Osteoblast (primary cell): ENCODE results near the gene YJEFN3. TPM values are rescaled to one million over a fixed set of nuclear protein-coding genes. Genes with fewer than 3 reads are reported as not detected.

ENCODE experiments used
- DNase-seq: peaks from one replicate; pipeline ENCODE4 v3.0.0; 2011; ENCODE audit warnings: low spot score, mixed read lengths; ENCODE audit not compliant: insufficient read length; ENCODE audit errors: missing footprints
- H2AFZ ChIP-seq: 2 replicates; pipeline ENCODE4 v1.6.0; 2011; ENCODE audit warnings: mild to moderate bottlenecking, low read length
- H3K27ac ChIP-seq: 2 replicates; pipeline ENCODE4 v1.5.1; 2011; ENCODE audit warnings: mild to moderate bottlenecking, low read depth, low read length, moderate library complexity
- H3K27me3 ChIP-seq: 2 replicates; pipeline ENCODE4 v1.6.0; 2012; ENCODE audit warnings: mild to moderate bottlenecking, control low read depth, inconsistent platforms, low read length, moderate library complexity; ENCODE audit not compliant: insufficient read depth
- H3K36me3 ChIP-seq: 2 replicates; pipeline ENCODE4 v1.5.1; 2011; ENCODE audit warnings: mild to moderate bottlenecking, low read length, control low read depth, moderate library complexity; ENCODE audit not compliant: insufficient read depth
- H3K4me1 ChIP-seq: 2 replicates; pipeline ENCODE4 v1.5.1; 2011; ENCODE audit warnings: mild to moderate bottlenecking, low read length, control low read depth, moderate library complexity; ENCODE audit not compliant: insufficient read depth
- H3K4me2 ChIP-seq: 2 replicates; pipeline ENCODE4 v1.6.0; 2011; ENCODE audit warnings: mild to moderate bottlenecking, low read length; ENCODE audit not compliant: insufficient read depth
- H3K4me3 ChIP-seq: fragments of 200-600 bp; sonication (generic); 3 replicates; pipeline ENCODE4 v1.5.1; 2012; ENCODE audit warnings: mild to moderate bottlenecking, low read length, inconsistent platforms; ENCODE audit not compliant: insufficient read depth
- H3K79me2 ChIP-seq: 2 replicates; pipeline ENCODE4 v1.6.0; 2012; ENCODE audit warnings: mild to moderate bottlenecking, low read length, control low read depth, inconsistent platforms; ENCODE audit not compliant: insufficient read depth
- H3K9me3 ChIP-seq: 2 replicates; pipeline ENCODE4 v1.5.1; 2011; ENCODE audit warnings: low read depth, low read length, control low read depth
- H4K20me1 ChIP-seq: 2 replicates; pipeline ENCODE4 v1.6.0; 2012; ENCODE audit warnings: mild to moderate bottlenecking, low read length, control low read depth; ENCODE audit not compliant: insufficient read depth
- CTCF ChIP-seq: IDR thresholded peaks from 2 replicates; pipeline ENCODE4 v1.5.1; 2011; ENCODE audit warnings: mild to moderate bottlenecking, low read depth, low read length, moderate library complexity; ENCODE audit errors: extremely low read depth
- total RNA-seq: library from RNA; depleted of rRNA; stranded (reverse); fragments of >200 nt; gene quantifications from 2 replicates; pipeline ENCODE4 v1.2.3, GENCODE V29; 2012

YJEFN3 gene
- total RNA-seq, 1 donor = under 0.01 TPM

GRCh38 chr19:19550485-19550929 lies 21.8 kb downstream of the YJEFN3 start:
- Histone ChIP-seq H3K4me3 (no peak overlapping the region), H3K27ac (no peak overlapping the region), H4K20me1 (no peaks in the 10 kb centered on the region), H3K4me1 (peaks cover 9% of the 10 kb centered on the region), H3K27me3 (peaks cover 7% of the 10 kb centered on the region), H3K36me3 (no peaks in the 10 kb centered on the region), H2AFZ (no peak overlapping the region), H3K4me2 (no peak overlapping the region), H3K9me3 (no peaks in the 10 kb centered on the region), H3K79me2 (no peaks in the 10 kb centered on the region)
- DNase-seq = peak; percentile 93
- no peak for TF ChIP-seq CTCF

GRCh38 chr19:19550972-19551852 lies 22.5 kb downstream of the YJEFN3 start:
- no peaks in the 10 kb centered on the region for H4K20me1 ChIP-seq
- DNase-seq = peak; percentile 82
- no peak overlapping the region for H3K4me3 ChIP-seq
- no peak for TF ChIP-seq CTCF
- peaks cover 9% of the 10 kb centered on the region for H3K4me1 ChIP-seq
- peak overlapping the region; percentile 58 for H2AFZ ChIP-seq
- no peaks in the 10 kb centered on the region for H3K36me3 ChIP-seq
- H3K9me3 ChIP-seq = no peaks in the 10 kb centered on the region
- H3K27me3 ChIP-seq = peaks cover 7% of the 10 kb centered on the region
- H3K79me2 ChIP-seq = no peaks in the 10 kb centered on the region
- H3K27ac ChIP-seq = no peak overlapping the region
- H3K4me2 ChIP-seq = no peak overlapping the region

GRCh38 chr19:19551853-19552192 lies 23.1 kb downstream of the YJEFN3 start:
- Histone ChIP-seq H3K79me2 (no peaks in the 10 kb centered on the region), H3K4me1 (peaks cover 9% of the 10 kb centered on the region), H3K4me2 (no peak overlapping the region), H2AFZ (peak overlapping the region; percentile 58), H3K4me3 (no peak overlapping the region), H4K20me1 (no peaks in the 10 kb centered on the region), H3K36me3 (no peaks in the 10 kb centered on the region), H3K27me3 (peaks cover 7% of the 10 kb centered on the region), H3K9me3 (no peaks in the 10 kb centered on the region), H3K27ac (no peak overlapping the region)
- TF ChIP-seq CTCF = no peak
- DNase-seq = peak; percentile 94

GRCh38 chr19:19552798-19553197 lies 24.1 kb downstream of the YJEFN3 start:
- H3K4me2 ChIP-seq = peak overlapping the region; percentile 18
- no peak overlapping the region for H3K4me3 ChIP-seq
- H3K4me1 ChIP-seq = peaks cover 9% of the 10 kb centered on the region
- peak; percentile 99 for DNase-seq
- H3K27ac ChIP-seq = no peak overlapping the region
- TF ChIP-seq CTCF = peak; percentile 63
- no peaks in the 10 kb centered on the region for H3K9me3 ChIP-seq
- no peaks in the 10 kb centered on the region for H3K36me3 ChIP-seq
- peaks cover 7% of the 10 kb centered on the region for H3K27me3 ChIP-seq
- H3K79me2 ChIP-seq = no peaks in the 10 kb centered on the region
- H4K20me1 ChIP-seq = no peaks in the 10 kb centered on the region
- H2AFZ ChIP-seq = no peak overlapping the region
